IMR-90 (cell line): ENCODE data around the gene NCOA7. TPM values are rescaled to one million over a fixed set of nuclear protein-coding genes. Genes with fewer than 3 reads are reported as not detected.

Experiments
- ATAC-seq: fragments of 200-7000 bp; cut with Tn5 transposase; 2 replicates; pipeline ENCODE4 v1.9.1; 2020; ENCODE audit warnings: low read depth, mild to moderate bottlenecking, moderate library complexity
- BruUV-seq: library from RNA; stranded (reverse); fragments of 400-500 nt; replicated peaks from 2 replicates; lab custom pipeline; 2021; lab: Mats Ljungman, UMichigan
- CTCF ChIA-PET: fragments of 300-600 bp; formaldehyde crosslinking; extraction: SDS; loops from one replicate; lab custom pipeline; 2021; ENCODE audit warnings: antibody characterized with exemption; lab: Yijun Ruan, JAX
- POLR2A ChIA-PET: fragments of 300-600 bp; sonication (Branson Sonifier 250); formaldehyde crosslinking; loops from one replicate; lab custom pipeline; 2022; ENCODE audit warnings: antibody characterized with exemption; ENCODE audit not compliant: unreplicated experiment; lab: Charles Lee
- DNase-seq: peaks from one replicate; pipeline ENCODE4 v3.0.0; 2013
- H2AFZ ChIP-seq: replicated peaks from 2 replicates; pipeline ENCODE3; 2013; ENCODE audit warnings: low read length, mild to moderate bottlenecking; ENCODE audit not compliant: poor library complexity
- H2AK5ac ChIP-seq: 2 replicates; pipeline ENCODE4 v1.6.1; 2013; ENCODE audit warnings: low read depth, low read length, inconsistent platforms
- H2AK9ac ChIP-seq: replicated peaks from 2 replicates; pipeline ENCODE3; 2013; ENCODE audit warnings: mild to moderate bottlenecking, low read depth, low read length, moderate library complexity; ENCODE audit not compliant: poor library complexity
- H2BK120ac ChIP-seq: 2 replicates; pipeline ENCODE4 v1.6.1; 2013; ENCODE audit warnings: low read depth, low read length, inconsistent platforms
- H2BK15ac ChIP-seq: 3 replicates; pipeline ENCODE4 v1.6.1; 2013; ENCODE audit warnings: low read depth, low read length, inconsistent platforms
- H2BK20ac ChIP-seq: 2 replicates; pipeline ENCODE4 v1.6.1; 2013; ENCODE audit warnings: low read depth, mild to moderate bottlenecking, inconsistent platforms, low read length, moderate library complexity
- H2BK5ac ChIP-seq: 2 replicates; pipeline ENCODE4 v1.6.1; 2013; ENCODE audit warnings: mild to moderate bottlenecking, low read depth, low read length, inconsistent platforms; ENCODE audit not compliant: poor library complexity, severe bottlenecking
- H3K14ac ChIP-seq: replicated peaks from 2 replicates; pipeline ENCODE4 v1.6.1; 2013; ENCODE audit warnings: low read depth, low read length, inconsistent platforms
- H3K18ac ChIP-seq: 2 replicates; pipeline ENCODE4 v1.6.1; 2013; ENCODE audit warnings: low read depth, low read length, control low read depth
- H3K23ac ChIP-seq: 2 replicates; pipeline ENCODE4 v1.6.1; 2013; ENCODE audit warnings: low read depth, low read length, inconsistent platforms
- H3K27ac ChIP-seq: 2 replicates; pipeline ENCODE4 v1.5.1; 2013; ENCODE audit warnings: mild to moderate bottlenecking, control low read depth, low read length; ENCODE audit not compliant: insufficient read depth
- H3K27me3 ChIP-seq: 2 replicates; pipeline ENCODE4 v1.6.1; 2013; ENCODE audit warnings: low read length; ENCODE audit not compliant: control insufficient read depth, insufficient read depth
- H3K36me3 ChIP-seq: 2 replicates; pipeline ENCODE4 v1.6.1; 2013; ENCODE audit warnings: low read length, mixed read lengths; ENCODE audit not compliant: control insufficient read depth, insufficient read depth
- H3K4ac ChIP-seq: 2 replicates; pipeline ENCODE4 v1.6.1; 2013; ENCODE audit warnings: low read depth, low read length, inconsistent platforms
- H3K4me1 ChIP-seq: 2 replicates; pipeline ENCODE4 v1.6.1; 2013; ENCODE audit warnings: low read length, mixed read lengths; ENCODE audit not compliant: control insufficient read depth, insufficient read depth
- H3K4me2 ChIP-seq: 2 replicates; pipeline ENCODE4 v1.6.1; 2013; ENCODE audit warnings: low read depth, mild to moderate bottlenecking, control low read depth, low read length, moderate library complexity
- H3K4me3 ChIP-seq: 2 replicates; pipeline ENCODE4 v1.5.1; 2013; ENCODE audit warnings: low read depth, mild to moderate bottlenecking, control low read depth, low read length, moderate library complexity; ENCODE audit not compliant: insufficient read depth
- H3K56ac ChIP-seq: 2 replicates; pipeline ENCODE4 v1.6.1; 2013; ENCODE audit warnings: low read length, inconsistent platforms; ENCODE audit not compliant: insufficient read depth; ENCODE audit errors: extremely low read depth
- H3K79me1 ChIP-seq, 2 experiments: 2 replicates each; pipeline ENCODE4 v1.6.1; 2013; ENCODE audit warnings: low read length in 2 of 2, inconsistent platforms in 1 of 2, low read depth in 1 of 2
- H3K9ac ChIP-seq: 2 replicates; pipeline ENCODE4 v1.6.1; 2013; ENCODE audit warnings: low read depth, low read length, control low read depth
- H3K9me1 ChIP-seq: 2 replicates; pipeline ENCODE4 v1.6.1; 2013; ENCODE audit warnings: low read length, inconsistent platforms; ENCODE audit not compliant: insufficient read depth
- H3K9me3 ChIP-seq: 2 replicates; pipeline ENCODE4 v1.6.1; 2013; ENCODE audit warnings: low read length; ENCODE audit not compliant: control insufficient read depth, insufficient read depth
- H4K20me1 ChIP-seq: 2 replicates; pipeline ENCODE4 v1.6.1; 2013; ENCODE audit warnings: low read length, inconsistent platforms; ENCODE audit not compliant: insufficient read depth
- H4K5ac ChIP-seq: 2 replicates; pipeline ENCODE4 v1.6.1; 2013; ENCODE audit warnings: mild to moderate bottlenecking, low read depth, low read length, control low read depth
- H4K8ac ChIP-seq, 2 experiments: 2 replicates each; pipeline ENCODE4 v1.6.1; 2013; ENCODE audit warnings: low read depth in 2 of 2, low read length in 2 of 2, control low read depth in 1 of 2, inconsistent platforms in 1 of 2
- H4K91ac ChIP-seq: 2 replicates; pipeline ENCODE4 v1.6.1; 2013; ENCODE audit warnings: low read depth, low read length, inconsistent platforms; ENCODE audit not compliant: insufficient read depth
- BHLHE40 ChIP-seq: fragments of 150-350 bp; IDR thresholded peaks from 2 replicates; pipeline ENCODE4 v1.6.1; 2016; ENCODE audit warnings: mild to moderate bottlenecking, low read depth, low read length
- CHD1 ChIP-seq: IDR thresholded peaks from 2 replicates; pipeline ENCODE4 v1.6.1; 2012; ENCODE audit warnings: low read depth, low read length, improper control_type of control experiment
- CTCF ChIP-seq: conservative IDR thresholded peaks from 2 replicates; pipeline ENCODE4 v1.5.1; 2012; ENCODE audit warnings: mild to moderate bottlenecking, low read depth, low read length, improper control_type of control experiment
- ELK1 ChIP-seq: fragments of 150-350 bp; IDR thresholded peaks from 2 replicates; pipeline ENCODE4 v1.6.1; 2016; ENCODE audit warnings: low read depth, mild to moderate bottlenecking, low read length, moderate library complexity, borderline replicate concordance
- MAFK ChIP-seq: IDR thresholded peaks from 2 replicates; pipeline ENCODE4 v1.6.1; 2012; ENCODE audit warnings: low read depth, low read length, improper control_type of control experiment
- NFE2L2 ChIP-seq: fragments of 150-350 bp; IDR thresholded peaks from 2 replicates; pipeline ENCODE4 v1.6.1; 2016; ENCODE audit warnings: low read depth, mild to moderate bottlenecking, low read length
- RCOR1 ChIP-seq: IDR thresholded peaks from 2 replicates; pipeline ENCODE4 v1.6.1; 2012; ENCODE audit warnings: mild to moderate bottlenecking, low read length, improper control_type of control experiment; ENCODE audit not compliant: insufficient replicate concordance
- SMC3 ChIP-seq: fragments of 150-350 bp; IDR thresholded peaks from 2 replicates; pipeline ENCODE4 v1.6.1; 2016; ENCODE audit warnings: low read depth, mild to moderate bottlenecking, antibody characterized with exemption, low read length, moderate library complexity
- WGBS, 2 experiments: methylation state at CpG; one replicate each; pipeline versions ENCODE4 v1.1.5 to v1.1.7; 2013; ENCODE audit warnings: missing lambda C conversion rate in 2 of 2; ENCODE audit not compliant: insufficient read length in 1 of 2; ENCODE audit errors: extremely low coverage in 2 of 2; 5-methylcytosine and 5-hydroxymethylcytosine counted together
- dilution Hi-C: fragments of 300-500 bp; cut with HindIII; formaldehyde crosslinking; loops from one replicate; pipeline ENCODE4 v1.14.3; 2018; ENCODE audit warnings: low sequenced_read_pairs; ENCODE audit not compliant: unreplicated experiment
- in situ Hi-C: fragments of 300-500 bp; cut with MboI; formaldehyde crosslinking; loops from 3 replicates; pipeline ENCODE4 v1.14.3; 2019; ENCODE audit warnings: low sequenced_read_pairs, inconsistent platforms, mixed read lengths
- intact Hi-C: fragments of 100-400 bp; cut with micrococcal nuclease; formaldehyde crosslinking; loops from 2 replicates; pipeline ENCODE4 v1.10.0; 2022
- polyA plus RNA-seq, 3 experiments: library from polyadenylated mRNA; depleted of rRNA; stranded (reverse); fragments of >200 nt; gene quantifications; 2 replicates each; pipeline ENCODE4 v1.2.3, GENCODE V29; 2012; ENCODE audit warnings: low replicate concordance in 1 of 3
- total RNA-seq: library from RNA; depleted of rRNA; stranded (reverse); fragments of >200 nt; gene quantifications from 2 replicates; pipeline ENCODE4 v1.2.3, GENCODE V29; 2012

NCOA7 gene
- total and polyA plus RNA-seq, 2 of the 4 experiments (the other 2 are of a cell fraction): 12.6 to 12.9 TPM

GRCh38 chr6:125872259-125872921 is 81.6 kb downstream of the NCOA7 start (continued):
- no peak for TF ChIP-seq CTCF
- TF ChIP-seq NFE2L2: no peak

DNA sequence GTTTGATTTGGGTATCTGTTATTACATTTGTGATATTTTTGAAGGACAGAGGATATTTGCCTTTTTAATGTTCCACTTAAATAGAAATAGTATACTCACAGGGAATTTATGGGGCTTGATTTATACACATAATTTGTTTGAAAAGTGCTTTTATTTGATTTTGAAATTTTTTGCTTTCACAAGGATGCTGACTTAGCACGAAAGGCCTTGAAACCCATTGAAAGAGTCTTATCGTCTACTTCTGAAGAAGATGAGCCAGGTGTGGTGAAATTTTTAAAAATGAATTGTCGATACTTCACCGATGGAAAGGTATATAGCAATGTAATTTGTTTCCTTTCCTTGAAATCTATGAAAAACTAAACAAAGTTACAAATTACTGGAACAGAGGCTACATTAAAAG is 91.5 kb downstream of the NCOA7 start:
- no TSS peak for BruUV-seq
- H3K23ac ChIP-seq: no peak overlapping the region
- no peaks in the 10 kb centered on the region for H3K27me3 ChIP-seq
- ATAC-seq (no peak), DNase-seq (no peak)
- no peaks in the 10 kb centered on the region for H3K9me1 ChIP-seq
- H3K4me1 ChIP-seq: no peaks in the 10 kb centered on the region; the same call in 1 of the 2 replicates
- no peaks in the 10 kb centered on the region for H3K79me1 ChIP-seq
- H3K4me3 ChIP-seq: no peak overlapping the region
- no peak overlapping the region for H2AK9ac ChIP-seq
- in situ Hi-C loops (no loop called here), intact Hi-C loops (no loop called here), dilution Hi-C loops (no loop called here)
- no peak overlapping the region for H2BK120ac ChIP-seq
- H3K9ac ChIP-seq: no peak overlapping the region
- no peak overlapping the region for H3K56ac ChIP-seq
- no peak overlapping the region for H2BK20ac ChIP-seq
- H3K4ac ChIP-seq: no peak overlapping the region
- H3K36me3 ChIP-seq: peaks cover 12% of the 10 kb centered on the region
- no peak overlapping the region for H3K4me2 ChIP-seq
- H4K5ac ChIP-seq: no peak overlapping the region
- H4K91ac ChIP-seq: no peak overlapping the region
- H4K8ac ChIP-seq: no peak overlapping the region
- TF ChIP-seq BHLHE40: no peak
- TF ChIP-seq NFE2L2: no peak
- TF ChIP-seq RCOR1: no peak
- TF ChIP-seq ELK1: no peak
- TF ChIP-seq SMC3: no peak
- TF ChIP-seq CHD1: no peak
- no peak for TF ChIP-seq MAFK
- no peak overlapping the region for H3K18ac ChIP-seq
- POLR2A ChIA-PET: no interaction called here
- no peak overlapping the region for H3K14ac ChIP-seq
- no peaks in the 10 kb centered on the region for H3K9me3 ChIP-seq
- no CpG with 5 or more reads among the region's 4 CpGs for WGBS, 2 experiments
- H2AFZ ChIP-seq: no peak overlapping the region
- CTCF ChIA-PET: no interaction called here
- H2BK5ac ChIP-seq: no peak overlapping the region
- H4K20me1 ChIP-seq: no peaks in the 10 kb centered on the region
- H3K27ac ChIP-seq: no peak overlapping the region
- no peak overlapping the region for H2BK15ac ChIP-seq
- H2AK5ac ChIP-seq: no peak overlapping the region
